ENCODE measurements around the gene NOP9.
"Not testable (repeated sequence)": the region's sequence is repeated elsewhere in the genome, so short reads cannot be mapped to it uniquely, and the experiment has no call there.

The NOP9 gene

DNA sequence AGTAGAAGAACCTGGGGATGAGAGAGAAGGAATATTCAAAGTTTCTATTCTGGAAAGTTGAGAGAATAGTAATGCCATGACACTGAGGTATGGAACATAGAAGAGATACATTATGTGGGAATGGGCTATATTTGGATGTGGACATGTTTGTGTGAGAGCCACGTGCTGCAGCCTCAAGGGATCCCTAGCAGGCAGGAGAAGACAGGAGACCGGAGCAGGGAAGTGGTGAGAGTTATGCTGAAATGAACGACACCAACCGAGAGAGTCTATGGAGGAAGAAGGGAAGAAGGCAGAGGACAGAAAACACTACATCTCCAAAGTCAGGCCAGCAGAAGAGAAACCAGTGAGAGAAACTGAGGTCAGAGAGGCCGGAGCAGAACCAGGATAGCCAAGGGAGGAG lies 50.1 kb downstream of the NOP9 start:
- no peak for DNase-seq
- H3K9me3 ChIP-seq (replicated peaks; ENCODE audit: insufficient read depth, low read length) = no peaks in the 10 kb centered on the region
- no peaks in the 10 kb centered on the region for H3K27me3 ChIP-seq (replicated peaks; ENCODE audit: insufficient read depth, low read length)
- no peak overlapping the region for H3K4me3 ChIP-seq (ENCODE audit: low read length)
- no peaks in the 10 kb centered on the region for H3K9me2 ChIP-seq (replicated peaks; ENCODE audit: insufficient read depth, low read length)
- no peaks in the 10 kb centered on the region for H3K4me1 ChIP-seq (ENCODE audit: low read length)
- no peak for TF ChIP-seq EZH2 (optimal IDR thresholded peaks at IDR 0.05; ENCODE audit: low read depth, low read length)
- TF ChIP-seq, protein P1, sequence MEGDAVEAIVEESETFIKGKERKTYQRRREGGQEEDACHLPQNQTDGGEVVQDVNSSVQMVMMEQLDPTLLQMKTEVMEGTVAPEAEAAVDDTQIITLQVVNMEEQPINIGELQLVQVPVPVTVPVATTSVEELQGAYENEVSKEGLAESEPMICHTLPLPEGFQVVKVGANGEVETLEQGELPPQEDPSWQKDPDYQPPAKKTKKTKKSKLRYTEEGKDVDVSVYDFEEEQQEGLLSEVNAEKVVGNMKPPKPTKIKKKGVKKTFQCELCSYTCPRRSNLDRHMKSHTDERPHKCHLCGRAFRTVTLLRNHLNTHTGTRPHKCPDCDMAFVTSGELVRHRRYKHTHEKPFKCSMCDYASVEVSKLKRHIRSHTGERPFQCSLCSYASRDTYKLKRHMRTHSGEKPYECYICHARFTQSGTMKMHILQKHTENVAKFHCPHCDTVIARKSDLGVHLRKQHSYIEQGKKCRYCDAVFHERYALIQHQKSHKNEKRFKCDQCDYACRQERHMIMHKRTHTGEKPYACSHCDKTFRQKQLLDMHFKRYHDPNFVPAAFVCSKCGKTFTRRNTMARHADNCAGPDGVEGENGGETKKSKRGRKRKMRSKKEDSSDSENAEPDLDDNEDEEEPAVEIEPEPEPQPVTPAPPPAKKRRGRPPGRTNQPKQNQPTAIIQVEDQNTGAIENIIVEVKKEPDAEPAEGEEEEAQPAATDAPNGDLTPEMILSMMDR (IDR thresholded peaks at IDR 0.05; ENCODE audit: low read length) = no peak
- no peak for TF ChIP-seq EZH2phosphoT487 (IDR thresholded peaks at IDR 0.05; ENCODE audit: low read length)
- no peaks in the 10 kb centered on the region for H3K79me2 ChIP-seq (ENCODE audit: low read length)
- H3K4me2 ChIP-seq (ENCODE audit: low read depth, low read length) = no peak overlapping the region
- no peaks in the 10 kb centered on the region for H3F3A ChIP-seq (ENCODE audit: insufficient read depth, low read length)
- H2AFZ ChIP-seq (ENCODE audit: low read length) = no peak overlapping the region
- no peaks in the 10 kb centered on the region for H4K20me1 ChIP-seq (ENCODE audit: insufficient read depth, low read length)
- no peak overlapping the region for H3K27ac ChIP-seq (ENCODE audit: low read length)
- H3K36me3 ChIP-seq (replicated peaks; ENCODE audit: insufficient read depth, low read length) = no peaks in the 10 kb centered on the region
- no peak overlapping the region for H3K9ac ChIP-seq (ENCODE audit: low read length)

DNA sequence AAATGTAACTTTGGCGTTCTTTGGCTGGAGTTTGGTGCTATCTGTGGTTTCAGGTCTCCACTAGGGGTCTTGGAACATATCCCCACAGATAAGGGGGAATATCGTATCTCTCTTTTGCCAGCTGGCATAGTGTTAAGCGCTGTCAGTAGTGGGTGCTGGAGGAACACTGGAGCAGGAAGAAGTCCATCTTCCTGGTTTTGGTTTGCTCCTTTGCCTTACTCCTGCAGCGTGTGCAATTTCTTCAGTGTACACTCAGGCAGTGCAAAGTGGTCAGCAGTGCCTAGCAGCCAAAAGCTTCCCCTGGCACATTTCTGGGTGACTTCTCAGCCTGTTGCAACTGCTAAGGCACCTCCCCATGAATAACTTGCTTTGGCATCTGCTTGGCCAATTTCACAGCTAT lies 51.9 kb downstream of the NOP9 start:
- Histone ChIP-seq H3K79me2 (ENCODE audit: low read length) (no peaks in the 10 kb centered on the region), H3K27me3 (replicated peaks; ENCODE audit: insufficient read depth, low read length) (no peaks in the 10 kb centered on the region), H3K9me2 (replicated peaks; ENCODE audit: insufficient read depth, low read length) (no peaks in the 10 kb centered on the region), H3K4me1 (ENCODE audit: low read length) (no peaks in the 10 kb centered on the region), H2AFZ (ENCODE audit: low read length) (no peak overlapping the region), H3K9ac (ENCODE audit: low read length) (no peak overlapping the region), H3K36me3 (replicated peaks; ENCODE audit: insufficient read depth, low read length) (no peaks in the 10 kb centered on the region), H3F3A (ENCODE audit: insufficient read depth, low read length) (no peaks in the 10 kb centered on the region), H4K20me1 (ENCODE audit: insufficient read depth, low read length) (no peaks in the 10 kb centered on the region), H3K27ac (ENCODE audit: low read length) (no peak overlapping the region), H3K9me3 (replicated peaks; ENCODE audit: insufficient read depth, low read length) (no peaks in the 10 kb centered on the region), H3K4me3 (ENCODE audit: low read length) (no peak overlapping the region), H3K4me2 (ENCODE audit: low read depth, low read length) (no peak overlapping the region)
- no peak for DNase-seq
- TF ChIP-seq EZH2 (optimal IDR thresholded peaks at IDR 0.05; ENCODE audit: low read depth, low read length) (no peak), EZH2phosphoT487 (IDR thresholded peaks at IDR 0.05; ENCODE audit: low read length) (no peak)
- TF ChIP-seq, protein P1 (IDR thresholded peaks at IDR 0.05; ENCODE audit: low read length) = no peak

DNA sequence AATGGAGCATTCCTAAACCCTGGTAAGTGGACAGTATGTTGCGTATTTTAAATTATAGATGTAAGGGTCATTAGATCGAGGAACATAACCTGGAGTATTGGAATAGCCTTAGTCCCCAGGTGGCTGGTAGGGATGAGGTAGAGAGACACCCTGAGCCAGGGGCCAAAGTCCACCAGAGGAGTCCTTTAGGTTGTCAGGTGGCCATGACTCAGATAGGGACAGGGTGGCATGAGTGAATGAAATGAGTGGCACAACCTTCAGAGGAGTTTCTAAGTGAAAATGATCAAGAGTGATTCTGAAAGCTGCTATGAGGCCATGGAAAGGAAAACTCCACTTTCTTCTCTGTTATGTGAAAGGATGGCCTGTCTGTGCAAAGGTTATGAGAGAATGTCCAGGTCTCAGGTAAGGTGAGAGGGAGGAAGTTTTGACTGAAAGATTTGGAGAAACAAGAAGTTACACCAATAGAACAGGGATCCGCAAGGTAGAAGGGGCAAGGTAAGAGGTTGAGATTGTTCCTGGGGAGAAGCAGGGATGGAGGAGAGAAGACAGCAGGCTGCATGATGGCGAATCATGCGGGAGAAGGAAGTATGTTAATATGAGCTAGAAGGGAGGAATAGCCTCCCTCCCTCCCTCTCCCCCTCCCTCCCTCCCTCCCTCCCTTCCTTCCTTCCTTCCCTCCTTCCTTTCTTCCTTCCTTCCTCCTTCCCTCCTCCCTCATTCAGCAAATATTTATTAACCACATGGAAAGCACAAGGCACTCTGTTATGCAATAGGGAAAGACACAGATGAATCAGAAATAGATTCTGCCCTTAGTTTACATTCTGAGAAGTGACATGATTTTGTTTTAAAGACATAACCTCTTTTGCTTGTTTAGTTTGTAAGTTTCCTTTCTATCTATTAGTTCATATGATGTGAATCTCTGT lies 54.2 kb downstream of the NOP9 start:
- DNase-seq = no peak
- no peaks in the 10 kb centered on the region for H3K9me2 ChIP-seq (replicated peaks; ENCODE audit: insufficient read depth, low read length)
- H3K9me3 ChIP-seq (replicated peaks; ENCODE audit: insufficient read depth, low read length) = no peaks in the 10 kb centered on the region
- H3K27me3 ChIP-seq (replicated peaks; ENCODE audit: insufficient read depth, low read length) = no peaks in the 10 kb centered on the region
- H3K9ac ChIP-seq (ENCODE audit: low read length) = no peak overlapping the region
- H4K20me1 ChIP-seq (ENCODE audit: insufficient read depth, low read length) = no peaks in the 10 kb centered on the region
- H3K79me2 ChIP-seq (ENCODE audit: low read length) = no peaks in the 10 kb centered on the region
- no peak overlapping the region for H2AFZ ChIP-seq (ENCODE audit: low read length)
- no peak overlapping the region for H3K4me2 ChIP-seq (ENCODE audit: low read depth, low read length)
- no peaks in the 10 kb centered on the region for H3K4me1 ChIP-seq (ENCODE audit: low read length)
- H3K27ac ChIP-seq (ENCODE audit: low read length) = no peak overlapping the region
- no peak for TF ChIP-seq EZH2 (optimal IDR thresholded peaks at IDR 0.05; ENCODE audit: low read depth, low read length)
- TF ChIP-seq EZH2phosphoT487 (IDR thresholded peaks at IDR 0.05; ENCODE audit: low read length) = no peak
- TF ChIP-seq, protein P1 (IDR thresholded peaks at IDR 0.05; ENCODE audit: low read length) = no peak
- no peaks in the 10 kb centered on the region for H3K36me3 ChIP-seq (replicated peaks; ENCODE audit: insufficient read depth, low read length)
- H3F3A ChIP-seq (ENCODE audit: insufficient read depth, low read length) = no peaks in the 10 kb centered on the region
- no peak overlapping the region for H3K4me3 ChIP-seq (ENCODE audit: low read length)

DNA sequence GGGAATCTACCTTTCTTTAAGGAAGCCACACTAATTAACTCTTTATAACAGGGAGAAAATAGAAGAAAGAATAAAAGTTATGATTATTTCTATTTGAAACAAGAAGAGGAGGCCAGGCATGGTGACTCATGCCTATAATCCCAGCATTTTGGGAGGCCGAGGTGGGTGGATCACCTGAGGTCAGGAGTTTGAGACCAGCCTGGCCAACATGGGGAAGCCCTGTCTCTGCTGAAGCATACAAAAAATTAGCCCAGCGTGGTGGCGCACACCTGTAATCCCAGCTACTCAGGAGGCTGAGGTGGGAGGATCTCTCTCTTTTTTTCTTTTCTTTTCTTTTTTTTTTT lies 54.8 kb downstream of the NOP9 start:
- H3K4me1 ChIP-seq (ENCODE audit: low read length); H3K4me2 ChIP-seq (ENCODE audit: low read depth, low read length): not testable (repeated sequence)

More for the DNA sequence above, 54.8 kb downstream of the NOP9 start:
- not testable (repeated sequence) for H3K36me3 ChIP-seq (replicated peaks; ENCODE audit: insufficient read depth, low read length); H3K27me3 ChIP-seq (replicated peaks; ENCODE audit: insufficient read depth, low read length); H3K9me2 ChIP-seq (replicated peaks; ENCODE audit: insufficient read depth, low read length); H3K79me2 ChIP-seq (ENCODE audit: low read length); H3F3A ChIP-seq (ENCODE audit: insufficient read depth, low read length); H3K27ac ChIP-seq (ENCODE audit: low read length); H3K9me3 ChIP-seq (replicated peaks; ENCODE audit: insufficient read depth, low read length); H3K4me3 ChIP-seq (ENCODE audit: low read length); H2AFZ ChIP-seq (ENCODE audit: low read length); H3K9ac ChIP-seq (ENCODE audit: low read length); DNase-seq; H4K20me1 ChIP-seq (ENCODE audit: insufficient read depth, low read length)
